Keratinocyte (primary cell): ENCODE data around the gene TMTC4. TPM values are rescaled to one million over a fixed set of nuclear protein-coding genes. Genes with fewer than 3 reads are reported as not detected.

Experiments used
- DNase-seq: peaks from one replicate; pipeline ENCODE4 v3.0.0-alpha.2; 2011; ENCODE audit warnings: low read depth, missing footprints, low spot score
- FAIRE-seq: peaks from 2 replicates; lab custom pipeline; 2011; peaks lifted over from hg19 to GRCh38; lab: Jason Lieb, UNC
- H2AFZ ChIP-seq: 2 replicates; pipeline ENCODE4 v1.6.0; 2012; ENCODE audit warnings: low read length, control low read depth, inconsistent platforms; ENCODE audit not compliant: control insufficient read depth
- H3K27ac ChIP-seq: 2 replicates; pipeline ENCODE4 v1.5.1; 2011; ENCODE audit warnings: low read length; ENCODE audit not compliant: control insufficient read depth, insufficient read depth
- H3K27me3 ChIP-seq: 3 replicates; pipeline ENCODE4 v1.6.0; 2011; ENCODE audit warnings: low read length; ENCODE audit not compliant: control insufficient read depth, insufficient read depth; ENCODE audit errors: extremely low read depth
- H3K36me3 ChIP-seq, 2 experiments: 2 replicates in 1 of 2; 3 replicates in 1 of 2; pipeline ENCODE4 v1.5.1; 2011; ENCODE audit warnings: low read length in 2 of 2, mild to moderate bottlenecking in 1 of 2; ENCODE audit not compliant: control insufficient read depth in 2 of 2, insufficient read depth in 2 of 2; ENCODE audit errors: extremely low read depth in 1 of 2
- H3K4me1 ChIP-seq: 3 replicates; pipeline ENCODE4 v1.5.1; 2011; ENCODE audit warnings: low read length; ENCODE audit not compliant: control insufficient read depth, insufficient read depth; ENCODE audit errors: extremely low read depth
- H3K4me2 ChIP-seq: 3 replicates; pipeline ENCODE4 v1.6.0; 2011; ENCODE audit warnings: low read depth, low read length; ENCODE audit not compliant: control insufficient read depth, insufficient read depth; ENCODE audit errors: extremely low read depth
- H3K4me3 ChIP-seq, 3 experiments: fragments of 200-600 bp in 1 of 3; sonication (generic) in 1 of 3; 2 replicates in 2 of 3; 3 replicates in 1 of 3; pipeline ENCODE4 v1.5.1; 2011 to 2016; ENCODE audit warnings: low read length in 3 of 3, mild to moderate bottlenecking in 3 of 3, control low read depth in 2 of 3, inconsistent platforms in 1 of 3, low read depth in 1 of 3, mixed read lengths in 1 of 3, mixed run types in 1 of 3, moderate library complexity in 1 of 3; ENCODE audit not compliant: control insufficient read depth in 2 of 3, insufficient read depth in 2 of 3; ENCODE audit errors: extremely low read depth in 1 of 3
- H3K79me2 ChIP-seq: 2 replicates; pipeline ENCODE4 v1.6.0; 2012; ENCODE audit warnings: low read length; ENCODE audit not compliant: control insufficient read depth, insufficient read depth
- H3K9ac ChIP-seq: 3 replicates; pipeline ENCODE4 v1.6.0; 2011; ENCODE audit warnings: low read length; ENCODE audit not compliant: control insufficient read depth, insufficient read depth; ENCODE audit errors: extremely low read depth
- H3K9me1 ChIP-seq: 3 replicates; pipeline ENCODE4 v1.6.0; 2011; ENCODE audit warnings: low read length; ENCODE audit not compliant: control insufficient read depth, insufficient read depth; ENCODE audit errors: extremely low read depth
- H3K9me3 ChIP-seq: 2 replicates; pipeline ENCODE4 v1.5.1; 2012; ENCODE audit warnings: low read depth, low read length; ENCODE audit not compliant: control insufficient read depth
- H4K20me1 ChIP-seq: 3 replicates; pipeline ENCODE4 v1.6.0; 2011; ENCODE audit warnings: low read length; ENCODE audit not compliant: control insufficient read depth, insufficient read depth; ENCODE audit errors: extremely low read depth
- EZH2 ChIP-seq: IDR thresholded peaks from one replicate; pipeline ENCODE4 v1.6.1; 2012; ENCODE audit warnings: inconsistent platforms, mild to moderate bottlenecking, low read length, moderate library complexity
- dilution Hi-C: fragments of 300-500 bp; cut with MboI; formaldehyde crosslinking; loops from one replicate; pipeline ENCODE4 v1.7.0; 2020; ENCODE audit warnings: low sequenced_read_pairs; ENCODE audit not compliant: extremely low pct_ligation_motif_present
- polyA plus RNA-seq, 5 experiments: library from polyadenylated mRNA; depleted of rRNA in 3 of 5; stranded (reverse) in 3 of 5; stranded (forward) in 1 of 5; unstranded in 1 of 5; fragments of >200 nt; gene quantifications; 1 replicate in 1 of 5; 2 replicates in 3 of 5; 3 replicates in 1 of 5; pipeline versions ENCODE4 v1.2.1 to v1.2.3, GENCODE V29; 2011 to 2012; ENCODE audit warnings: missing spikeins in 2 of 5, low read depth in 1 of 5, low replicate concordance in 1 of 5
- TF ChIP-seq, protein P1 (sequence below), 3 experiments: IDR thresholded peaks in 1 of 3; conservative IDR thresholded peaks in 1 of 3; optimal IDR thresholded peaks in 1 of 3; 2 replicates in 2 of 3; 3 replicates in 1 of 3; pipeline versions ENCODE3 to v1.5.1; 2011; ENCODE audit warnings: low read length in 3 of 3, mild to moderate bottlenecking in 3 of 3, moderate library complexity in 2 of 3, control low read depth in 1 of 3, inconsistent platforms in 1 of 3; ENCODE audit not compliant: insufficient read depth in 2 of 3; ENCODE audit errors: extremely low read depth in 1 of 3

Gene TMTC4
- polyA plus RNA-seq, 1 donor (not counting 4 experiments of a cell fraction or from before 2014, with no cell fraction given) = 6.5 TPM

DNA sequence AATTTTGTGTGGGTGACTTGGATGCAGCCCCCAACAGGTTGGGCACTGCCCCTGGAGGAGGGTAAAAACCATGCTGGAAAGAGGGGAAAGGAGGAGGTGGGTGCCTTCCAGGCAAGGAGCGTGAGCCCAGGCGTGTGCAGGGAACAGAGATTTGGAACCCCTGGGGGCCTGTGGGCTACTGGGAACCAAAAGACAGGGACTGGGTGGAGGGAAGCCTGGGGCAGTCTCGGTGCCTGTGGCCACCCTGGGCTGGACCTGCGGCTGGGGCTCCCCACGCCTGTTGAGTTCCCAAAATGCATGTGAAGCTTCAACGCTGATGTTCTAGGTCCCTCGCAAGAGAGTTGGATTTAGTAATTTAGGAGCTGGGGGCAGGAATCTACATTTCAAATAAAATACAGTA lies 110.8 kb downstream of the TMTC4 start:
- H3K4me1 ChIP-seq = no peaks in the 10 kb centered on the region
- FAIRE-seq (no peak), DNase-seq (no peak)
- H3K9me3 ChIP-seq = no peaks in the 10 kb centered on the region
- H3K9ac ChIP-seq = no peak overlapping the region
- TF ChIP-seq, protein P1, sequence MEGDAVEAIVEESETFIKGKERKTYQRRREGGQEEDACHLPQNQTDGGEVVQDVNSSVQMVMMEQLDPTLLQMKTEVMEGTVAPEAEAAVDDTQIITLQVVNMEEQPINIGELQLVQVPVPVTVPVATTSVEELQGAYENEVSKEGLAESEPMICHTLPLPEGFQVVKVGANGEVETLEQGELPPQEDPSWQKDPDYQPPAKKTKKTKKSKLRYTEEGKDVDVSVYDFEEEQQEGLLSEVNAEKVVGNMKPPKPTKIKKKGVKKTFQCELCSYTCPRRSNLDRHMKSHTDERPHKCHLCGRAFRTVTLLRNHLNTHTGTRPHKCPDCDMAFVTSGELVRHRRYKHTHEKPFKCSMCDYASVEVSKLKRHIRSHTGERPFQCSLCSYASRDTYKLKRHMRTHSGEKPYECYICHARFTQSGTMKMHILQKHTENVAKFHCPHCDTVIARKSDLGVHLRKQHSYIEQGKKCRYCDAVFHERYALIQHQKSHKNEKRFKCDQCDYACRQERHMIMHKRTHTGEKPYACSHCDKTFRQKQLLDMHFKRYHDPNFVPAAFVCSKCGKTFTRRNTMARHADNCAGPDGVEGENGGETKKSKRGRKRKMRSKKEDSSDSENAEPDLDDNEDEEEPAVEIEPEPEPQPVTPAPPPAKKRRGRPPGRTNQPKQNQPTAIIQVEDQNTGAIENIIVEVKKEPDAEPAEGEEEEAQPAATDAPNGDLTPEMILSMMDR (optimal IDR thresholded peaks at IDR 0.05 in 1 of 3, IDR thresholded peaks at IDR 0.05 in 1 of 3, conservative IDR thresholded peaks at IDR 0.05 in 1 of 3; ENCODE audit: extremely low read depth in 1 of 3, insufficient read depth in 2 of 3, low read length in 3 of 3) = no peak
- no peak for TF ChIP-seq EZH2
- H3K36me3 ChIP-seq = no peaks in the 10 kb centered on the region
- H3K79me2 ChIP-seq = no peaks in the 10 kb centered on the region
- no peaks in the 10 kb centered on the region for H4K20me1 ChIP-seq
- no peaks in the 10 kb centered on the region for H3K27me3 ChIP-seq
- H3K4me3 ChIP-seq = no peak overlapping the region
- no peak overlapping the region for H3K4me2 ChIP-seq
- no peak overlapping the region for H3K27ac ChIP-seq
- H3K9me1 ChIP-seq = no peaks in the 10 kb centered on the region
- H2AFZ ChIP-seq = no peak overlapping the region
- dilution Hi-C loops = no loop called here

DNA sequence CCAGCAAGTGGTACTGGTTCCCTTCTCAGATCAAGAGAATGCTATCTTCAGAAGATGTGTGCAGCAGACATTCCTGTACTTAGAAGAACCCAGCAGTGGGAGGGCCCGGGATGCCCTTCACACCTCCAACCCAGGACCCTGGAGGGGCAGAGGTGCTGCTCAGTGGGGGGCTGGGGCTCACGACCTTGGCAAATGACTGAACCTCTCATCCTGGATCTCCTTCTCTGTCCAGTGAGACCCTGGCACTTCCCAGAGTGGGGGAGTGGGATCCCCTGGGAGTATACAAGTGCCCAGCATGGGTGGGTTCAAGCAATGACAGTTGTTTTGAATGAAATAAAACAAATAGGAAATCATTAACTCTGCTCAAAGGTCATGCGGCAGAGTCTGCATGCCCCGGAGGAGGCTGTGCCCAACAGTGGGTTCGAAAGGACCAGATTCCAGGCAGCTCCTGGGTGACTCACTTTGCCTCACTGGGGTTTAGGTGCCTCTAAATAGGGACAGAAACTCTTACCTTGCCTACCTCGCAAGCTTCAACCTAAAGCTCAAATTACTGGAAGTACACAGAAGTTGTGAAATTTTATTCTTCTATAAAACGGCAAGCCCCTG lies 112.9 kb downstream of the TMTC4 start:
- Histone ChIP-seq H4K20me1 (no peaks in the 10 kb centered on the region), H3K27ac (no peak overlapping the region), H3K27me3 (no peaks in the 10 kb centered on the region), H2AFZ (no peak overlapping the region), H3K9me1 (no peaks in the 10 kb centered on the region), H3K4me3 (no peak overlapping the region), H3K4me2 (no peak overlapping the region), H3K79me2 (no peaks in the 10 kb centered on the region), H3K36me3 (no peaks in the 10 kb centered on the region), H3K9ac (no peak overlapping the region), H3K9me3 (no peaks in the 10 kb centered on the region), H3K4me1 (no peaks in the 10 kb centered on the region)
- FAIRE-seq (no peak), DNase-seq (no peak)
- TF ChIP-seq EZH2 = no peak
- TF ChIP-seq, protein P1 (optimal IDR thresholded peaks at IDR 0.05 in 1 of 3, IDR thresholded peaks at IDR 0.05 in 1 of 3, conservative IDR thresholded peaks at IDR 0.05 in 1 of 3; ENCODE audit: extremely low read depth in 1 of 3, insufficient read depth in 2 of 3, low read length in 3 of 3) = no peak
- dilution Hi-C loops = no loop called here
